HepG2 (cell line): ENCODE measurements around the gene GEMIN2. TPM values are rescaled to one million over a fixed set of nuclear protein-coding genes. Genes with fewer than 3 reads are reported as not detected.
A peak's percentile ranks its signal among the peaks of the same experiment; 100 is the strongest.

Experiments
- CREB3 ChIP-seq: sonication (generic); formaldehyde crosslinking; IDR thresholded peaks from 2 replicates; pipeline ENCODE4 v1.5.0; 2020; ENCODE audit warnings: missing genetic modification reagents
- HHEX ChIP-seq: IDR thresholded peaks from 2 replicates; pipeline ENCODE4 v1.6.1; 2016; ENCODE audit warnings: control low read depth
- HMG20A ChIP-seq: IDR thresholded peaks from 2 replicates; pipeline ENCODE4 v1.6.1; 2016; ENCODE audit warnings: borderline replicate concordance
- IKZF1 ChIP-seq: fragments of 450-650 bp; IDR thresholded peaks from 2 replicates; pipeline ENCODE4 v1.7.1; 2016
- MTF2 ChIP-seq: sonication (generic); formaldehyde crosslinking; IDR thresholded peaks from 2 replicates; pipeline ENCODE4 v1.5.0; 2020; ENCODE audit warnings: missing genetic modification reagents, borderline replicate concordance
- NFE2 ChIP-seq: sonication (generic); formaldehyde crosslinking; IDR thresholded peaks from 2 replicates; pipeline ENCODE4 v1.4.0; 2020; ENCODE audit warnings: missing genetic modification reagents
- NFRKB ChIP-seq: fragments of 450-650 bp; IDR thresholded peaks from 2 replicates; pipeline ENCODE4 v1.6.1; 2017
- REXO4 ChIP-seq: sonication (generic); formaldehyde crosslinking; IDR thresholded peaks from 2 replicates; pipeline ENCODE4 v1.8.0; 2022; ENCODE audit warnings: missing genetic modification reagents, mild to moderate bottlenecking, borderline replicate concordance
- SAFB2 ChIP-seq: sonication (generic); formaldehyde crosslinking; IDR thresholded peaks from 2 replicates; pipeline ENCODE4 v1.5.1; 2020; ENCODE audit warnings: missing genetic modification reagents, low read depth, mild to moderate bottlenecking, borderline replicate concordance
- SMAD1 ChIP-seq: sonication (generic); formaldehyde crosslinking; IDR thresholded peaks from 2 replicates; pipeline ENCODE4 v1.4.0; 2020; ENCODE audit warnings: missing genetic modification reagents, low read depth, mild to moderate bottlenecking, borderline replicate concordance
- TMF1 ChIP-seq: sonication (generic); formaldehyde crosslinking; IDR thresholded peaks from 2 replicates; pipeline ENCODE4 v1.8.1; 2022; ENCODE audit warnings: low read depth, missing genetic modification reagents
- ZBTB44 ChIP-seq: sonication (generic); formaldehyde crosslinking; IDR thresholded peaks from 2 replicates; pipeline ENCODE4 v1.4.0; 2020; ENCODE audit warnings: missing genetic modification reagents
- ZNF124 ChIP-seq: sonication (generic); formaldehyde crosslinking; IDR thresholded peaks from 2 replicates; pipeline ENCODE4 v1.4.0; 2020; ENCODE audit warnings: missing genetic modification reagents
- ZNF142 ChIP-seq: sonication (generic); formaldehyde crosslinking; IDR thresholded peaks from 2 replicates; pipeline ENCODE4 v1.4.0; 2020; ENCODE audit warnings: missing genetic modification reagents
- ZNF18 ChIP-seq: sonication (generic); formaldehyde crosslinking; IDR thresholded peaks from 2 replicates; pipeline ENCODE4 v1.8.0; 2022; ENCODE audit warnings: mild to moderate bottlenecking, missing genetic modification reagents; ENCODE audit not compliant: insufficient replicate concordance
- ZNF597 ChIP-seq: sonication (generic); formaldehyde crosslinking; IDR thresholded peaks from 2 replicates; pipeline ENCODE4 v1.5.0; 2020; ENCODE audit warnings: missing genetic modification reagents
- ZNF883 ChIP-seq: sonication (generic); formaldehyde crosslinking; IDR thresholded peaks from 2 replicates; pipeline ENCODE4 v1.5.1; 2020; ENCODE audit warnings: mild to moderate bottlenecking, missing genetic modification reagents; ENCODE audit errors: not compliant biosample characterization
- polyA plus RNA-seq, 8 experiments: library from polyadenylated mRNA; depleted of rRNA in 3 of 8; stranded (reverse) in 7 of 8; unstranded in 1 of 8; fragments of >200 nt; fragmentation: Illumina TruSeq in 4 of 8; extraction: Trizol in 4 of 8; gene quantifications; 2 replicates each; pipeline versions ENCODE4 v1.2.1 to v1.2.3, GENCODE V29; 2011 to 2016; ENCODE audit warnings: low read depth in 4 of 8, missing spikeins in 1 of 8, mixed read lengths in 1 of 8; ENCODE audit not compliant: insufficient read depth in 1 of 8
- total RNA-seq, 5 experiments: library from RNA; depleted of rRNA; stranded (reverse); fragments of >200 nt; fragmentation: Illumina TruSeq; extraction: Trizol; gene quantifications; 2 replicates each; pipeline ENCODE4 v1.2.3, GENCODE V29; 2016; ENCODE audit warnings: low read depth in 1 of 5

GEMIN2 gene
- total and polyA plus RNA-seq, 2 of the 13 experiments (the other 11 are each of a cell fraction or from before 2014, with no cell fraction given), result 54.8 to 110 TPM

GRCh38 chr14:39174560-39175444, 60.7 kb downstream of the GEMIN2 start, which contains the start of gene PNN (continued):
- peak; percentile 64; the same call in 1 of the 2 replicates for TF ChIP-seq ZBTB44 (CRISPR knock-in tag)
- TF ChIP-seq ZNF883, result peak; percentile 54
- TF ChIP-seq ZNF18, result peak; percentile 96
- TF ChIP-seq ZNF142, result peak; percentile 42; the same call in 1 of the 2 replicates
- 0 out of 2 replicates have a peak, but pooled peaks have one; percentile 38 for TF ChIP-seq HHEX (CRISPR knock-in tag)
- peak; percentile 94 for TF ChIP-seq TMF1 (CRISPR knock-in tag)
- TF ChIP-seq NFRKB, result peak; percentile 68; the same call in 1 of the 2 replicates
- TF ChIP-seq IKZF1, result no peak
- peak; percentile 8 for TF ChIP-seq HMG20A (CRISPR knock-in tag)
- no peak; the same call in 1 of the 2 replicates for TF ChIP-seq REXO4 (CRISPR knock-in tag)
- TF ChIP-seq NFE2 (CRISPR knock-in tag), result peak; percentile 13; the same call in 1 of the 2 replicates
- peak; percentile 50; the same call in 1 of the 2 replicates for TF ChIP-seq ZNF124 (CRISPR knock-in tag)
- TF ChIP-seq MTF2 (CRISPR knock-in tag), result no peak
- TF ChIP-seq CREB3 (CRISPR knock-in tag), result 0 out of 2 replicates have a peak, but pooled peaks have one; percentile 30
- peak; percentile 81; the same call in 1 of the 2 replicates for TF ChIP-seq SAFB2
- peak; percentile 97 for TF ChIP-seq SMAD1
- 0 out of 2 replicates have a peak, but pooled peaks have one; percentile 38 for TF ChIP-seq ZNF597 (CRISPR knock-in tag)
